GM13977 (cell line): ENCODE data around the gene KDF1.

Source experiments
- DNase-seq: peaks from one replicate; pipeline ENCODE4 v3.0.0; 2012; ENCODE audit warnings: low spot score
- CTCF ChIP-seq: IDR thresholded peaks from 2 replicates; pipeline ENCODE4 v1.5.1; 2012; ENCODE audit warnings: mild to moderate bottlenecking, control low read depth; ENCODE audit not compliant: insufficient read depth; ENCODE audit errors: extremely low read depth, missing control alignments
- in situ Hi-C: fragments of 300-500 bp; cut with MboI; formaldehyde crosslinking; loops from one replicate; pipeline ENCODE4 v1.12.0; 2022; ENCODE audit warnings: low sequenced_read_pairs, low pct_unique_long_range_greater_than_20kb, mixed read lengths, inconsistent platforms; ENCODE audit not compliant: unreplicated experiment

The KDF1 gene

GRCh38 chr1:26981146-26981846 is 21.0 kb upstream of the KDF1 start:
- no peak for TF ChIP-seq CTCF
- in situ Hi-C loops = no loop called here
- DNase-seq = no peak

- no peak for TF ChIP-seq CTCF
- in situ Hi-C loops = no loop called here
- no peak for DNase-seq
Observed at GRCh38 chr1:26978901-26979300, 18.6 kb upstream of the KDF1 start.

GRCh38 chr1:26976621-26977510 is 16.6 kb upstream of the KDF1 start:
- in situ Hi-C loops = no loop called here
- DNase-seq = no peak
- TF ChIP-seq CTCF = no peak

- in situ Hi-C loops = no loop called here
- no peak for DNase-seq
- no peak for TF ChIP-seq CTCF
Observed at GRCh38 chr1:26972821-26973220, 12.6 kb upstream of the KDF1 start.

DNA sequence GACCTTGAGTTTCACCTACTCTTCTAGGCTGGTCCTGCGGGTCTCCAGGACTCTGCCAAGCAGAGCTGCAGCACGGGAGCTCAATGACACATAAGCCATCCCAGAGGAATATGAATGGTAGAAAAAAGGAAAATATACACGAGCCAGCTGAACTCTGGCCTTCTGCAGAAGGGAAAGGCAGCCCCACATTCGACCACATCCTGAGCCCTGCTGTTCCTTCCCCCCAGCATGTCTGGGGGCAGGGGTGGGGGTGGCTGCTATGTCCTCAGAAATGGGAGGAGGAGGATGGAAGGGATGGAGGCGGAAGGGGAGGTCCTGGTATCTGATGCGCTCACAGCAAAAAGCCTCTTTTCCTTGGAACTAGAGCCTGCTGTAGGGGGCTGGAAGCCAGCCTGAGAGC is 12.1 kb upstream of the KDF1 start:
- TF ChIP-seq CTCF = no peak
- no peak for DNase-seq
- in situ Hi-C loops = no loop called here

GRCh38 chr1:26971590-26971989 is 11.3 kb upstream of the KDF1 start:
- no peak for TF ChIP-seq CTCF
- DNase-seq = no peak
- in situ Hi-C loops = no loop called here
